CD4-positive, alpha-beta T cell treated with Interleukin-15 for 4 hours (primary cell): ENCODE results near the gene SDK2.

Source experiments
- DNase-seq: peaks from one replicate; pipeline ENCODE4 v3.0.0-alpha.2; 2020; ENCODE audit warnings: low spot score

The SDK2 gene

GRCh38 chr17:73360961-73361761 is 283.1 kb downstream of the SDK2 start:
- no peak for DNase-seq

DNA sequence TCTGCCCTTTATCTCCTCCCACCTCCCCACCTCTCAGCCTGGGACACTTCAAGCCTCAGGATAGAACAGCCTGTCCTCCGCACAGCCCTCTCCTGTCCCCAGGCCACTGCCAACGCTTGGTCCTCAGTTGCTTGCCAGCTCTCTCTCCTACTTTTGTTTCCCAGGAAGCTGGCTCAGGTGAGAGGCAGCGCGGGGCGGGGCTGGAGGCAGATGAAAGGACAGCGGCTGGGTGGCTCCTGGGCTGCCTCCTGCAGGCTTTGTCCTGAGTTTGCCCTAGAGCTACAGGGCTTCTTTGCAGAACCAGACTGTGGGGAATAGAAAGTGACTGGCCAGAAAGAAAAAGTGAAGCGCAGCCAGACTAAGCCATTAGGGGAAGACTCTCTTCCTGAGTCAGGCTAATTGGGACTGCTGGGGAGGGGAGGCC is 284.2 kb downstream of the SDK2 start:
- DNase-seq: no peak

DNA sequence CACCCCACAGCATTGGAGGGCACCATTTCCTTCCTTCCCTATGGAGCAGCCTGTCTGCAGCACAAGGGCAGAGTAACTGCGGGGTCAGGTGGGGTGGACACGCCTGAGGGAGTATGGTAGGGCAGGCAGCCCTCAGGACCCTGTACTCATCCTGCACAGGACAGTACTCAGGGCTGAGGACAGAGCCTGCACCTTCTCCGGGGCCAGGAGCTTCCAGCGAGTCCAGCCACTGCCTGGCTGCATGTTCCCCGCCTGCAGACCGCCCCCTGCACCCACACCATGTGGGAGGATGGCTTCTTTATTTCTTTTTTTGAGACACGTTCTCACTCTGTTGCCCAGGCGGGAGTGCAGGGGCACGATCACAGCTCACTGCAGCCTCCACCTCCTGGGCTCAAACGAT is 284.9 kb downstream of the SDK2 start:
- DNase-seq: no peak

- no peak for DNase-seq
These were observed 285.6 kb downstream of the SDK2 start for GRCh38 chr17:73358668-73359067.

- DNase-seq: no peak
These were observed 286.3 kb downstream of the SDK2 start for GRCh38 chr17:73357981-73358380.

DNA sequence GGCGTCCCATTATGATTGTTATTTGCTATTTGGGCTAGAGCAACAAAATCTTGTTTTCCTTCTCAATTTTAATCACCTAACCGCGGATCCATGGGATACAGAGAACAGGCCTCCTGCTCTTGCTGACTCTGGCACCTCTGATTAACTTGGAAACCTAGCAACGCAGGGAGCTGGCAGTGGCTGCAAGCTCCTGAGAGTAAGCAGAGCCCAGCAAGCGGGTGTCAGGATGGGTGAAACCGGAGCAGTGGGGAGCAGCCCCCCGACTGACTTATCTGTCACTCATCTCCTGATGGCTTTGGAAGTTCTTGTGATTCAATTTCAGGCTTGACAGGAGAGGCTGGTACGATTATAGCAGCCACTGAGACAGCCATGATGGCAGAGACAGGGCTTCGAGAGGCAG is 286.9 kb downstream of the SDK2 start:
- DNase-seq: no peak

DNA sequence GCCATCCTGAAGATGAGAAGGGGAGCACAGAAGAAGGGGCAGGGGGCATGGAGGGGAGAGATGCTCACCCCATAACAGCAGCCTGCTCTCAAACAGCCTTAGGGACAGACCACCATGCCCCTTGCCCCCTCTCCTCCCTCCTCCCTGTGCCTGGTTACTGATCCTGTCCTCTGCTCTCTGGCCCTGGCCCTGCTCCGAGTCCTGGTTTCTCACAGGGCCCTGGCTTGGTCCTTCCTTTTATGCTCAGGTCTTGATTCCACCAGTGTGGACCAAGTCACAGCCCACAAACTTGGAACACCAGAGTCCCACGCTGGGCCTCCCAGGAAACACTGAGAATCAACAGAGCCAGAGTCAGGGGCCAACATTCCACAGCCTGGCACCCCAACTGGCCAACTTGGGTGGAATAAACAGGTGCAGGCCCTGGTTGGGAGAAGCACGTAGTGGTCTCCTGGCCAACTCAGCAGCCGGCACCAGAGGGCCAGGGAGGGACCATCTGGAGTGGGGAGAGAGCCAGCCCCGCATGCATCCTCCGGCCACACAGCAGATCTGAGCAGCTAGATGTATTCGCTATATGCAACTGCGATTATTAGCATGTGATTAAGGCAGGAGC is 287.6 kb downstream of the SDK2 start:
- DNase-seq: no peak

DNA sequence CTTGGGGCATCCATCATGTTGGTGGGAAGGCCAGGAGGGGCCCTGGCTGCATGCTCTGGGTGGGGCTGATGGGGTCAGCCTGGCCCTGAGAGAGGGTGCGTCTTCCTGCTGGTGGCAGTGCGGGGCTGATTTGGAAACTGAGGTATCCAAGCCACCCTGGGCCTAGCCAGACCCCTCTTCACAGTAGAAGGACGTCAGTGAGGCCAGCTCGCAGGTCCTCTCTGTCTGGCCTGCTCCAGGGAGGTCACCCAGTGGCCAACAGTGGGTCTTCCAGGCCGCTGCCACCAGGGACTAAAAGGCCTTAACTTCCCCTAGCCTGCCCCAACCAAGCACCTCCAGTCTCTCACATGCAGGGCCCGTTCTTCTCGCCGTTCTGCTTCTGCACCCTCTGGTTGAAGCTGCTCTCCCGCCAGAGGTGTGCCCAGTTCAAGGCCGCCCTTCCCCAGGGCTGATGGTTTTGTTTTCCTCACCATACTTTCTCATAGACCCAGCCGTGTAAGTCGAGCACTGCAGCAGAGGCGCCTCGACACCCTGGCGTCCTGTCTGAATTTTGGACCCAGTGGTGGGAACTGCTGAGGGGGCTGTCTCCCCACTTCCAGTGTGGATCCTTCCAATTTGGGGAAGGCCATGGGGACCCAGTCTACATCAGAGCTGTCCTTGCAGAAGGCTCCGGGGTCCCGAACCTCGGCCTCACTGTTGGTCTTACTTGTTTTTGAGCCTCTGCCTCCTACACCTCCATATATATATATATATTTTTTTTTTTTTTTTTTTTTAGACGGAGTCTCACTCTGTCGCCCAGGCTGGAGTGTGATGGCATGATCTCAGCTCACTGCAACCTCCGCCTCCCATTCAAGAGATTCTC is 289.6 kb downstream of the SDK2 start:
- no peak for DNase-seq

DNA sequence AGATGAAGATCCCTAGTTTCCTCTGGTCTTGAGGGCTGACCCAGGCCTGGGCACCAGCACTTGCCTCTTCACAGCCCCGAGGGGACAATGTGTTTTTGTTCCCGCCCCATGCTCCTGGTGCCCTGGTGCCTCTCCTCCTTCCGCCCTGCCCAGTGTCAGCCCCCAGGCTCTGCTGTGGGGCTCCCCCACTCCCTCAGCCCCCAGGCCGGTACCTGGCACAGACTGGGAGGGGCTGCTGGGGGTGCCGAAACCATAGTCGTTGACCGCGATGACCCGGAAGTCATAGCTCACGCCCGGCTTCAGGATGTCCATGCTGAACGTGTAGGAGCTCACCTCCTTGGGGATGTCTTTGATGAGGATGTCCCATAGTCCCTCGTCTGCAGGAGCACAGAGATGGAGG is 292.0 kb downstream of the SDK2 start:
- DNase-seq: no peak

DNA sequence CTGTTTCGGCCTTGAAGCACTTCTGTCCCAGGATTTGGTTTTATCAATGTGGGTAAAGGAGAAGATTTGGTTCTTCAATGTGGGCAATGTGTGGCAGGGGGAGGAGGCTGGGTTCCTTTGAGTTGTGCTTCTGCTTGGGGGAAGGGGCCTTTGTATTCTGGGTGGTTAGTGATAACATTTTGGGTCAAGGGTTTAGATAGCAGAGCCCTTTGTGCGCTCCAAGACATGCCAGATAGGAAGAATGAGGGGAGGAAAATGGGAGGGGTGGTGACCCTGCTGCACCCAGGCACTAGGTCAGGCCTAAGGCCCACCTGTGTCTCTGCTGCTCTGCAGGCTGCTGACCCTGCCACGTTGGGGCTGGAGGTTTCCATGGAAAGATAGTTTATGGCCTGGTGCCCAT is 292.5 kb downstream of the SDK2 start:
- no peak for DNase-seq

GRCh38 chr17:73350864-73351263 is 293.4 kb downstream of the SDK2 start:
- DNase-seq: no peak

DNA sequence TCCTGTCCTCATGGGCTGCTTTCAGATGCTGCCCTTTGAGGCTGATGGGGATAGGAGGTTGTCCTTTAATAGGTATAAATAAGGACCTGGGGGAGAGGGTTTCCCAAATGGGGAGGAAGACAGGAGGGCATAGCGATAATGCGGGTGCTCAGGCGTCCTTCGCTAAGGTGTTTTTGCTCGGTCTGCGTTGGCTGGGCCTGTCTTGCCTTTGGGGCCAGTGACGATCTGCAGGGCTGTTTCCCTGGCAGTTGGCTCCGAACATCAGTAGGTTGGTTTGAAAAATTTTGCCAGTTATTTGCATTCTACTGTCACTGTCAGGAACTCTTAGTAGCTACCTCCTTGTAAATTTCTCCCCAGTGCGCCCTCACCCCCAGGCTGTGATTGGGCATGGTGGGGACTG is 294.6 kb downstream of the SDK2 start:
- no peak for DNase-seq

GRCh38 chr17:73349138-73349537 is 295.1 kb downstream of the SDK2 start:
- no peak for DNase-seq

DNA sequence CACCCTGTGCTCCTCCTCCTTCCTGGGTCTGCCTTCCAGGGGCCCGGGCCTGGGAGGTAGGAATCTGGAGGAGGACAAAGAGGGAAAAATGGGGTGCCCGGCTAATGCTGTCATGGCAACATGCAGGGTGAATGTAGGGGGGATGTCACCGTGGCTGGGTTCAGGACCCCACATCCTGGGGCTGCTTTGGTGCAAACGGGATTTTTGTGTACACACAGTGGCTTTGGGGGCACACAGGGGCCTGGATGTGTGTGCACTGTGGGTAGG is 295.5 kb downstream of the SDK2 start:
- DNase-seq: no peak

GRCh38 chr17:73348018-73348828 is 296.0 kb downstream of the SDK2 start:
- no peak for DNase-seq

DNA sequence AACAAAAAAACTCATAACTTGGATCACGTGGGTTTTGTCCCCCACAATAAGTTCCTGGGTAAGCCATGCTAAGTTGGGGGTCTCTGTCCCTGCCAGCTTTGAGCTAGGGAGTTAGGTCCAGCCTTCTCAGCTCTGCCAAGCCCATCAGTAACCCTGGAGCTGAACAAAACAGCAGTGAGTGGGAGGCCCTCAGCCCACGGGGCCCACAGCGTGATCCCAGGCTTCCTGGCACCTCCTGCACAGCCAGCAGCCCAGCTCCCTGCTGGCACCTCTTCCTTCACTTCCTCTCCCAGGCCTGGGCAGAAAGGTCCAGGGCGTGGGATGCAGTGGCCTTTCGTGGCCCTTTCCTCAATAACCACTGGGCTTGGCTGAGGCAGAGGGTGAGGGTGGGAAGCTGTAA is 296.9 kb downstream of the SDK2 start:
- no peak for DNase-seq

DNA sequence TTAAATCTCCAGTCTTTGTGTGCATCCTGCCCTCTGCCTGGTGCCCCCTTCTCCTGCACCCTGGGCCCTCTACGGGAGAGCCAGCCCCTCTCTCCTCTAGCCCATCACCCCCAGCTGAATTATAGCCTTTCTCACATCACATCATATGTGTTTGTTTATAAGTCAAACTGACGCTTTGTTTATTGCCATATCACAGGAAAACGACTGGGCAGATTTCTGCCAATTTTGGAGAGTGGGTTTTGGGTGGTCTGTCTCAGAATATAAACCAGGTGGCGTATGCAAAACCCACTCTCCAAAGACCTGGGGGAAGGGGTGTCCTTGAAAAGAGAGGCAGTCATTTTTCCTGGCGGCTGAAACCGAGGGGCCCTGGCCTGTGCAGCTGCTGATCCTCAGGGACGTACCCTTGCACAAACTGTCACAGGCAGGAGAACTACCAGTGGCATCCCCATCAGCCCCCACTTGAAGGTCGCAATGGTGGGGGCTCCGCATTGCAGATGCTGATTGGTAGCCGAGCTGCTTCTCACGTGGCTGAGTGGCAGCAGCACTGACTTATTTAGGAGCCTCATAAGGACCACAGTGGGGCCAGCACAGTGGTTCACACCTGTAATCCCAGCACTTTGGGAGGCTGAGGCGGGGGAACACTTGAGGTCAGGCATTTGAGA is 297.6 kb downstream of the SDK2 start:
- no peak for DNase-seq

- DNase-seq: no peak
These were observed 300.3 kb downstream of the SDK2 start for GRCh38 chr17:73343739-73344454.

DNA sequence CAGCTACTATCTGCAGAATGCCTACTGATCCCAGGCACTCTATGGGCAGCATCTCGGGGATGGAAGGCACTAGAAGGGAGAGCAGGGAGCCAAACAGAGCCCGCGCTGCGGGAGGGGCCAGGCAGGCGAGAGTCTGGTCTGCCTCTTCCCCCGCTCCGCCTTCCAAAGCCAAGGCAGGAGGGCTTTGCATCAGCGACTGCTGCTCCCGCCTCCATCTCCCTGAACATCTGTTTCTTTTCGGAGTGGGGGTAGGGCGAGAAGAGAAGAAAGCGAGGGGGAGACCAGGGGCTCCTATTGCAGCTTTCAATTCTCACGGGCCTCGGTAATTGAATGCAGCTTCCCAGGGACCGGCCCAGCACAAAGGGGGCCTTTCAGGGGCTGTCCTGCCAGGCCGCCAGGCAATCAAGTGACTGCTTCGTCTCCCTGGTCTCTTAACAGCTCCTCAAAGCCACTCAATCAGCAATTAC is 301.0 kb downstream of the SDK2 start:
- no peak for DNase-seq

DNA sequence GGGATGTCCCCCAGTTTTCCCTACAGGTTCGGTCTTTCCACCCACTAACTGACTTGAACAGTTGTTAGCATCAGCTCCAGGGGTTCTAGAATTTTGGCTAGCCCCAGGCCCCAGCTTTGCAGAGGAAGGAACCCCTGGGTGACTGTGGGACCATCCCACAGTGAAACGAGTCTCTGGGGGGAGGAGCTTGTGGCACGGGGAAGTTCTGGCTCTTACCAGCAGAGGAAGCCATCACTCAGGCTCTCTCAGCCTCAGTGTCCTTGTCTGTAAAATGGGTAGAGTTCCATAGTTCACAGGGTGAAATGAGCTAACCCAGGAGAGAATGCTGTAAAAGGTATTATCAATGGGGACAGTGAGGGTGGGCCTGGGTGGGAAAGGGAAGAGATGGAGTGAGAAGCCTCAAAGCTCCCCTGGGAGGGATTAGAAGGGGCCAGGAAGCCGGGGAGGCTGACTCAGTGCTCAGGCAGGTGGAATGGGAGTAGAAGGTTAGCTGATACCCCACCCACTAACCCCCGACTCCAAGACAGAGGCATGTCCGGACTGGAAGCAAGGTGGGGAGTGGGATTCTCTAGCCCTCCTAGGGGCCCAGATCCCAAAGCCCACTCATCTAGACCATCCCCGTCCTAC is 301.6 kb downstream of the SDK2 start:
- no peak for DNase-seq
